OCI-LY7 (cell line): ENCODE data around the gene GVQW3. TPM values are rescaled to one million over a fixed set of nuclear protein-coding genes. Genes with fewer than 3 reads are reported as not detected.

Experiments
- BruUV-seq: library from RNA; stranded (reverse); fragments of 400-500 nt; replicated peaks from 2 replicates; lab custom pipeline; 2021; lab: Mats Ljungman, UMichigan
- CTCF ChIA-PET: fragments of 300-600 bp; sonication (Branson Sonifier 250); formaldehyde crosslinking; loops from one replicate; lab custom pipeline; 2022; ENCODE audit warnings: antibody characterized with exemption; ENCODE audit not compliant: unreplicated experiment; lab: Charles Lee
- POLR2A ChIA-PET: fragments of 300-600 bp; sonication (Branson Sonifier 250); formaldehyde crosslinking; loops from one replicate; lab custom pipeline; 2022; ENCODE audit warnings: antibody characterized with exemption; lab: Charles Lee
- DNase-seq: peaks from one replicate; pipeline ENCODE4 v3.0.0-alpha.2; 2015; ENCODE audit warnings: low spot score
- H2AFZ ChIP-seq: fragments of 200-600 bp; sonication (generic), shearing (Covaris generic); 2 replicates; pipeline ENCODE4 v1.6.1; 2014; ENCODE audit warnings: mild to moderate bottlenecking, antibody characterized with exemption, low read length, moderate library complexity
- H3K27ac ChIP-seq: fragments of 200-600 bp; sonication (generic); 2 replicates; pipeline ENCODE4 v1.5.1; 2014; ENCODE audit warnings: mixed run types, low read depth, mild to moderate bottlenecking, moderate library complexity, low read length, inconsistent platforms; ENCODE audit not compliant: poor library complexity, severe bottlenecking
- H3K36me3 ChIP-seq: fragments of 200-600 bp; sonication (generic); 2 replicates; pipeline ENCODE4 v1.6.1; 2014; ENCODE audit warnings: mild to moderate bottlenecking, antibody characterized with exemption, low read length, moderate library complexity, mixed read lengths; ENCODE audit not compliant: insufficient read depth
- H3K4me1 ChIP-seq: fragments of 200-600 bp; sonication (generic); 2 replicates; pipeline ENCODE4 v1.5.1; 2014; ENCODE audit warnings: mild to moderate bottlenecking, low read length; ENCODE audit not compliant: insufficient read depth, poor library complexity, severe bottlenecking
- H3K4me2 ChIP-seq: fragments of 200-600 bp; sonication (generic); 2 replicates; pipeline ENCODE4 v1.6.1; 2014; ENCODE audit warnings: mild to moderate bottlenecking, low read length
- H3K4me3 ChIP-seq: fragments of 200-600 bp; sonication (generic); 2 replicates; pipeline ENCODE4 v1.5.1; 2014; ENCODE audit warnings: mild to moderate bottlenecking, low read depth, low read length; ENCODE audit not compliant: poor library complexity, severe bottlenecking
- H3K79me2 ChIP-seq: fragments of 200-600 bp; sonication (generic); 2 replicates; pipeline ENCODE4 v1.6.1; 2016; ENCODE audit warnings: low read depth, mild to moderate bottlenecking, low read length, moderate library complexity, mixed read lengths; ENCODE audit not compliant: insufficient read depth
- H3K9me2 ChIP-seq: fragments of 200-600 bp; sonication (generic); 2 replicates; pipeline ENCODE4 v1.6.1; 2016; ENCODE audit warnings: mild to moderate bottlenecking, low read length, mixed read lengths; ENCODE audit not compliant: insufficient read depth
- H3K9me3 ChIP-seq: fragments of 200-600 bp; sonication (generic); 2 replicates; pipeline ENCODE4 v1.6.1; 2014; ENCODE audit warnings: mild to moderate bottlenecking, mixed run types, low read length, mixed read lengths
- H4K20me1 ChIP-seq: fragments of 200-600 bp; sonication (generic); 2 replicates; pipeline ENCODE4 v1.6.1; 2014; ENCODE audit warnings: mild to moderate bottlenecking, antibody characterized with exemption, low read length, moderate library complexity, mixed read lengths; ENCODE audit not compliant: insufficient read depth
- EZH2phosphoT487 ChIP-seq: fragments of 200-600 bp; sonication (generic); IDR thresholded peaks from 2 replicates; pipeline ENCODE4 v1.6.1; 2018; ENCODE audit warnings: low read depth, borderline replicate concordance, mild to moderate bottlenecking, mixed run types, antibody characterized with exemption, low read length, moderate library complexity, mixed read lengths
- intact Hi-C: fragments of 100-400 bp; cut with micrococcal nuclease; formaldehyde crosslinking; loops from one replicate; pipeline ENCODE4 v1.10.0; 2022; ENCODE audit not compliant: unreplicated experiment
- total RNA-seq, 2 experiments: library from RNA; depleted of rRNA in 1 of 2; stranded (reverse); fragments of >200 nt in 1 of 2; shearing (Covaris generic) in 1 of 2; gene quantifications; 2 replicates each; pipeline ENCODE4 v1.2.3, GENCODE V29; 2014 to 2022
- TF ChIP-seq, protein P1 (sequence below): fragments of 200-600 bp; sonication (generic); conservative IDR thresholded peaks from 2 replicates; pipeline ENCODE4 v1.5.1; 2014; ENCODE audit warnings: mild to moderate bottlenecking, antibody characterized with exemption, low read length, moderate library complexity, mixed read lengths

GVQW3 gene
- total RNA-seq, 2 experiments from 2014 or later, result 15.4 to 16.5 TPM

DNA sequence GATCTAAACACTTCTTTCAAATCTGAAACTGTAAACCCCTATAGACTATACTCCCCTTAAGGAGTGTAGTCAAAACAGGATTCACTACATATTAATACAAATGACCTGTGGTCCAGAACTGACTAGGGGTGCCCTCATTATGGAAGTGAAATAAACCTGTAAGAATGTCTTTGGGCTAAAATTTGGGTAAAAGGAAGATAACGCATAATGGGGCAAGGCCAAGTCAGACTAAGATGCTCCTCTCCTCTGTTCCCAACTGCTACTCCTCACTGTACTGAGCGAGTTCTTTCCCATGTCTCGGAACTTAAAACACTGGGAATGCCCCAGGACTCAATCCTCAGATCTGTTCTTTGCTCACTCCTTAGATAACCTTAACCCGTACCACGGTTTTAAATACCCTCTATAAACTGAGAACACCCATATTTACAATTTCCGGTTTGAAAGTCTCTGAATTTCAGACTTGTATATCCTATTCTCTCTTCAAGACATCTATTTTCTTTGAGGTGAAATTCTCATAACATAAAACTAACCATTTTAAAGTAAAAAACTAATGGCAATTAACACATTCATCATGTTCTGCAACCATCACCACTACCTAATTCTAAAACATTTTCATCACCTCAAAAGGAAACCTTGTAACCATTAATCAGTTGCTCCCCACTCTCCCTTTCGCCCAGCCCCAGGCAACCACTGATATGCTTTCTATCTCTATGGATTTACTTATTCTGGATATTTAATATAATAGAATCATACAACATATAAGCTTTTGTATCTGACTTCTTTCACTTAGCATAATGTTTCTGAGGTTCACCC lies 4.2 kb upstream of the GVQW3 start:
- ChIA-PET CTCF (no interaction called here), POLR2A (no interaction called here)
- no TSS peak for BruUV-seq
- DNase-seq, result peak; percentile 31
- Histone ChIP-seq H3K27ac (peak overlapping the region; percentile 41), H3K4me1 (peaks cover 44% of the 10 kb centered on the region), H3K4me2 (peak overlapping the region; percentile 74), H3K9me3 (no peaks in the 10 kb centered on the region), H3K4me3 (peak overlapping the region; percentile 49), H3K79me2 (peaks cover 89% of the 10 kb centered on the region), H3K9me2 (no peaks in the 10 kb centered on the region), H2AFZ (no peak overlapping the region), H3K36me3 (no peaks in the 10 kb centered on the region; the same call in 1 of the 2 replicates), H4K20me1 (peaks cover 42% of the 10 kb centered on the region)
- TF ChIP-seq, protein P1, sequence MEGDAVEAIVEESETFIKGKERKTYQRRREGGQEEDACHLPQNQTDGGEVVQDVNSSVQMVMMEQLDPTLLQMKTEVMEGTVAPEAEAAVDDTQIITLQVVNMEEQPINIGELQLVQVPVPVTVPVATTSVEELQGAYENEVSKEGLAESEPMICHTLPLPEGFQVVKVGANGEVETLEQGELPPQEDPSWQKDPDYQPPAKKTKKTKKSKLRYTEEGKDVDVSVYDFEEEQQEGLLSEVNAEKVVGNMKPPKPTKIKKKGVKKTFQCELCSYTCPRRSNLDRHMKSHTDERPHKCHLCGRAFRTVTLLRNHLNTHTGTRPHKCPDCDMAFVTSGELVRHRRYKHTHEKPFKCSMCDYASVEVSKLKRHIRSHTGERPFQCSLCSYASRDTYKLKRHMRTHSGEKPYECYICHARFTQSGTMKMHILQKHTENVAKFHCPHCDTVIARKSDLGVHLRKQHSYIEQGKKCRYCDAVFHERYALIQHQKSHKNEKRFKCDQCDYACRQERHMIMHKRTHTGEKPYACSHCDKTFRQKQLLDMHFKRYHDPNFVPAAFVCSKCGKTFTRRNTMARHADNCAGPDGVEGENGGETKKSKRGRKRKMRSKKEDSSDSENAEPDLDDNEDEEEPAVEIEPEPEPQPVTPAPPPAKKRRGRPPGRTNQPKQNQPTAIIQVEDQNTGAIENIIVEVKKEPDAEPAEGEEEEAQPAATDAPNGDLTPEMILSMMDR, result no peak
- intact Hi-C loops, result no loop called here

DNA sequence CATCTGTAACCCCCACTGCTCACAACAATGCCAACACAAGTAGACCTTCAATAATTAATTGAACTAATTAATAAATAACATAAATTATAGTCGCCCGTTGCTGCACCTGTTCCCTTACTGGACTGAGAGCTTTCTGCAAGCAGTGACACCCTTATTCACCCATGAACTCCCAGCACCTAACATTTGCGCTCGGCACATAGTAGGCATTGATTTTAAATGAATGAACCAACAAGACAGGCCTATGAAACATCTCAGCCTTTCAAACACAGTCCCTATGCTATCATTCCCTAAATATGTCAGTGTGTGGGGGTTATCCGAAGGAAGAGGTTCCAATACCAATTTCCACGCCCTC lies 1.3 kb upstream of the GVQW3 start:
- Histone ChIP-seq H3K79me2 (peaks cover 75% of the 10 kb centered on the region), H3K36me3 (peaks cover 3% of the 10 kb centered on the region; the same call in 1 of the 2 replicates), H3K9me3 (no peaks in the 10 kb centered on the region), H3K4me2 (peak overlapping the region; percentile 84), H4K20me1 (peaks cover 35% of the 10 kb centered on the region), H3K9me2 (no peaks in the 10 kb centered on the region), H3K27ac (peak overlapping the region; percentile 59), H2AFZ (peak overlapping the region; percentile 32; the same call in 1 of the 2 replicates), H3K4me1 (peaks cover 64% of the 10 kb centered on the region), H3K4me3 (peak overlapping the region; percentile 94)
- ChIA-PET CTCF (no interaction called here), POLR2A (interaction anchor here (0.6 kb wide), 1 partner anchor 62 kb away, joined by 4 read pairs; no protein-coding TSS in a partner anchor)
- TF ChIP-seq EZH2phosphoT487, result no peak
- TF ChIP-seq, protein P1, result no peak
- intact Hi-C loops, result loop anchor here (1.0 to 2.0 kb wide), 2 partner anchors 144 to 291 kb away; partner anchors contain the start of gene LRRC32
- no peak for DNase-seq
- BruUV-seq, result no TSS peak
